Right lobe of liver (tissue), 6 donors: ENCODE measurements around the gene CCM2. TPM values are rescaled to one million over a fixed set of nuclear protein-coding genes. Genes with fewer than 3 reads are reported as not detected.

Experiments
- ATAC-seq, 4 donors: fragments of 200-7000 bp; cut with Tn5 transposase; one replicate each; pipeline ENCODE4 v1.9.1; 2020; ENCODE audit warnings: mild to moderate bottlenecking in 4 of 4, moderate library complexity in 4 of 4
- DNase-seq, 3 donors: peaks; one replicate each; pipeline ENCODE4 v3.0.0-alpha.2; 2020
- H3K27ac ChIP-seq, 3 donors: fragments of 200-600 bp; one replicate each; pipeline ENCODE4 v1.8.0; 2022
- H3K27me3 ChIP-seq, 2 donors: fragments of 200-600 bp; one replicate each; pipeline ENCODE4 v1.8.0; 2022
- H3K36me3 ChIP-seq, 4 donors: fragments of 200-600 bp; sonication (generic) in 1 of 4; one replicate each; pipeline versions ENCODE4 v1.5.1 to v1.8.0; 2017 to 2022; ENCODE audit warnings: control low read depth in 1 of 4
- H3K4me1 ChIP-seq, 4 donors: fragments of 200-600 bp; sonication (generic) in 1 of 4; one replicate each; pipeline versions ENCODE4 v1.5.1 to v1.8.0; 2017 to 2022; ENCODE audit warnings: control low read depth in 1 of 4
- H3K4me3 ChIP-seq, 3 donors: fragments of 200-600 bp; one replicate each; pipeline ENCODE4 v1.8.0; 2022
- H3K9me3 ChIP-seq, 4 donors: fragments of 200-600 bp; sonication (generic) in 1 of 4; one replicate each; pipeline versions ENCODE4 v1.5.1 to v1.8.0; 2017 to 2022; ENCODE audit warnings: control low read depth in 1 of 4
- CTCF ChIP-seq, 4 donors: fragments of 200-600 bp in 3 of 4; fragments of 450-650 bp in 1 of 4; IDR thresholded peaks; one replicate each; pipeline versions ENCODE4 v1.5.1 to v1.8.0; 2016 to 2022; ENCODE audit warnings: antibody characterized with exemption in 4 of 4, mild to moderate bottlenecking in 2 of 4
- POLR2A ChIP-seq: fragments of 450-650 bp; IDR thresholded peaks from one replicate; pipeline ENCODE4 v1.6.1; 2017; ENCODE audit warnings: antibody characterized with exemption, mild to moderate bottlenecking
- WGBS: methylation state at CpG from one replicate; pipeline ENCODE4 v1.1.6; 2018; ENCODE audit warnings: low coverage, low lambda C conversion rate; ENCODE audit not compliant: insufficient coverage; ENCODE audit errors: missing lambda C conversion rate; 5-methylcytosine and 5-hydroxymethylcytosine counted together
- intact Hi-C, 2 donors: fragments of 100-400 bp; cut with DNase I; formaldehyde crosslinking; loops; one replicate each; pipeline versions ENCODE4 v1.11.2 to v1.14.1; 2022
- total RNA-seq, 6 experiments: library from RNA; depleted of rRNA in 2 of 6; stranded (reverse); fragments of >200 nt in 2 of 6; fragmentation: NEBNext Ultra II Directional in 3 of 6; extraction: Animal tissue kit (Norgen Biotek cat#: 25700) in 3 of 6; gene quantifications; one replicate each; pipeline versions ENCODE4 v1.1.0 to v1.2.4, GENCODE V29; 2016 to 2023
- donor health status: DM: no; HTN: yes; CAD: no.
- donor health status: DM: no; HTN: no; CAD: no.
- donor health status: DM: no; HTN: no; CAD: no.
- donor health status: DM: no; HTN: yes; CAD: no.
- donor health status: DM: no; HTN: yes; CAD: no.

Gene CCM2
- total RNA-seq, 6 experiments from 2014 or later: 29.4 to 70.7 (median 37.9) TPM

GRCh38 chr7:45028920-45029344 lies 28.9 kb downstream of the CCM2 start:
- H3K4me1 ChIP-seq: peaks cover 0 to 10% (median 5%) of the 10 kb centered on the region in 4 donors
- DNase-seq (peak in 1 of 3 donors; percentile 33), ATAC-seq (no peak)
- H3K9me3 ChIP-seq: no peaks in the 10 kb centered on the region
- intact Hi-C loops: no loop called here
- 64% methylated on average over 4 of the region's 7 CpGs for WGBS
- no peaks in the 10 kb centered on the region for H3K27me3 ChIP-seq
- H3K4me3 ChIP-seq: no peak overlapping the region
- no peak overlapping the region for H3K27ac ChIP-seq
- TF ChIP-seq CTCF (IDR thresholded peaks at IDR 0.05): no peak
- TF ChIP-seq POLR2A: no peak
- H3K36me3 ChIP-seq: peaks cover 0 to 6% (median 0%) of the 10 kb centered on the region in 4 donors

GRCh38 chr7:45031829-45032228 lies 31.8 kb downstream of the CCM2 start:
- 73% methylated on average over 4 of the region's 4 CpGs for WGBS
- no peaks in the 10 kb centered on the region for H3K9me3 ChIP-seq
- no peak overlapping the region for H3K27ac ChIP-seq
- no peak for ATAC-seq
- H3K4me1 ChIP-seq: peaks cover 0 to 28% (median 12%) of the 10 kb centered on the region in 4 donors
- DNase-seq: no peak
- no peak for TF ChIP-seq CTCF (IDR thresholded peaks at IDR 0.05)
- no peak for TF ChIP-seq POLR2A
- no peaks in the 10 kb centered on the region for H3K27me3 ChIP-seq
- H3K4me3 ChIP-seq: no peak overlapping the region
- peaks cover 0 to 6% (median 0%) of the 10 kb centered on the region in 4 donors for H3K36me3 ChIP-seq
- intact Hi-C loops: no loop called here

GRCh38 chr7:45032421-45032820 lies 32.4 kb downstream of the CCM2 start:
- H3K9me3 ChIP-seq: no peaks in the 10 kb centered on the region
- intact Hi-C loops: no loop called here
- ATAC-seq (no peak), DNase-seq (no peak)
- no peak for TF ChIP-seq CTCF (IDR thresholded peaks at IDR 0.05)
- TF ChIP-seq POLR2A: no peak
- WGBS: 100% methylated on average over 1 of the region's 4 CpGs
- peaks cover 0 to 28% (median 12%) of the 10 kb centered on the region in 4 donors for H3K4me1 ChIP-seq
- H3K36me3 ChIP-seq: peaks cover 0 to 4% (median 0%) of the 10 kb centered on the region in 4 donors
- no peak overlapping the region for H3K4me3 ChIP-seq
- H3K27me3 ChIP-seq: no peaks in the 10 kb centered on the region
- no peak overlapping the region for H3K27ac ChIP-seq

- peaks cover 0 to 28% (median 12%) of the 10 kb centered on the region in 4 donors for H3K4me1 ChIP-seq
- intact Hi-C loops: no loop called here
- H3K4me3 ChIP-seq: no peak overlapping the region
- peak in 1 of 3 donors; percentile 56 for DNase-seq
- TF ChIP-seq CTCF (IDR thresholded peaks at IDR 0.05): no peak
- TF ChIP-seq POLR2A: no peak
- peaks cover 0 to 2% (median 0%) of the 10 kb centered on the region in 4 donors for H3K36me3 ChIP-seq
- peak; percentile 73 to 88 (median 78) for ATAC-seq
- H3K27me3 ChIP-seq: no peaks in the 10 kb centered on the region
- no peaks in the 10 kb centered on the region for H3K9me3 ChIP-seq
- H3K27ac ChIP-seq: peak overlapping the region in 1 of 3 donors; percentile 27
- WGBS: 89% methylated on average over 1 of the region's 1 CpG
Measured at GRCh38 chr7:45033261-45033930, 33.4 kb downstream of the CCM2 start.
